Kidney (tissue), 14 donors: Measurements from ENCODE around the gene ZBTB18. TPM values are rescaled to one million over a fixed set of nuclear protein-coding genes. Genes with fewer than 3 reads are reported as not detected.
"Not testable (repeated sequence)": the region's sequence is repeated elsewhere in the genome, so short reads cannot be mapped to it uniquely, and the experiment has no call there.

ENCODE experiments used
- DNase-seq, 5 donors: peaks; one replicate each; pipeline ENCODE4 v3.0.0-alpha.2; 2013 to 2020
- FAIRE-seq: peaks from 2 replicates; lab custom pipeline; 2012; peaks lifted over from hg19 to GRCh38; lab: Jason Lieb, UNC
- H3K27ac ChIP-seq, 2 donors: one replicate each; pipeline ENCODE4 v1.7.0; 2013; ENCODE audit warnings: low read depth in 2 of 2, low read length in 2 of 2, inconsistent platforms in 1 of 2
- H3K27me3 ChIP-seq: one replicate; pipeline ENCODE4 v1.7.1; 2013; ENCODE audit warnings: low read length, inconsistent platforms; ENCODE audit not compliant: control insufficient read depth, insufficient read depth
- H3K36me3 ChIP-seq, 3 donors: one replicate each; pipeline versions ENCODE4 v1.7.0 to v1.7.1; 2013; ENCODE audit warnings: low read length in 3 of 3, control low read depth in 1 of 3, inconsistent platforms in 1 of 3; ENCODE audit not compliant: insufficient read depth in 3 of 3, control insufficient read depth in 2 of 3
- H3K4me1 ChIP-seq, 3 donors: one replicate each; pipeline versions ENCODE4 v1.7.0 to v1.7.1; 2013; ENCODE audit warnings: low read length in 3 of 3, inconsistent platforms in 1 of 3, low read depth in 1 of 3; ENCODE audit not compliant: control insufficient read depth in 2 of 3, insufficient read depth in 2 of 3
- H3K4me3 ChIP-seq, 3 donors: one replicate each; pipeline versions ENCODE4 v1.7.0 to v1.8.1; 2013; ENCODE audit warnings: low read length in 3 of 3, control low read depth in 1 of 3, inconsistent platforms in 1 of 3
- H3K9ac ChIP-seq, 3 donors: one replicate each; pipeline versions ENCODE4 v1.7.0 to v1.7.1; 2013; ENCODE audit warnings: low read length in 3 of 3, control low read depth in 1 of 3, inconsistent platforms in 1 of 3
- H3K9me3 ChIP-seq, 3 donors: one replicate each; pipeline versions ENCODE4 v1.7.0 to v1.7.1; 2013; ENCODE audit warnings: low read length in 3 of 3, control low read depth in 1 of 3, inconsistent platforms in 1 of 3; ENCODE audit not compliant: control insufficient read depth in 2 of 3, insufficient read depth in 1 of 3
- intact Hi-C: fragments of 100-400 bp; cut with DNase I; formaldehyde crosslinking; loops from one replicate; pipeline ENCODE4 v1.11.1; 2022
- polyA plus RNA-seq: library from polyadenylated mRNA; stranded (reverse); fragments of 350-450 nt; fragmentation: Illumina TruSeq; extraction: RNeasy Lipid Tissue Mini Kit (QIAGEN cat#74804); gene quantifications from one replicate; pipeline ENCODE4 v1.2.3, GENCODE V29; 2014; ENCODE audit warnings: low read depth, low replicate concordance; ENCODE audit not compliant: insufficient read depth
- total RNA-seq: library from RNA; stranded (reverse); fragmentation: NEBNext Ultra II Directional; extraction: Animal tissue kit (Norgen Biotek cat#: 25700); gene quantifications from one replicate; pipeline ENCODE4 v1.2.1, GENCODE V29; 2021
- TF ChIP-seq, protein P1 (sequence below): IDR thresholded peaks from 3 replicates; pipeline ENCODE4 v1.5.1; 2012; ENCODE audit warnings: mild to moderate bottlenecking, moderate library complexity, borderline replicate concordance; ENCODE audit not compliant: insufficient read depth; ENCODE audit errors: extremely low read depth
- donor health status: control.
- donor health status: control.
- donor health status: control.
- donor health status: control.
- donor health status: control.
- donor health status: DM: yes; HTN: yes; CAD: no.
- donor health status: Normal renal cell carcinoma (clear cell type).

Gene ZBTB18
- total and polyA plus RNA-seq, 2 donors from 2014 or later: 9.0 to 19.8 TPM

- H3K4me3 ChIP-seq: no peak overlapping the region
- no peak overlapping the region for H3K9ac ChIP-seq
- TF ChIP-seq, protein P1, sequence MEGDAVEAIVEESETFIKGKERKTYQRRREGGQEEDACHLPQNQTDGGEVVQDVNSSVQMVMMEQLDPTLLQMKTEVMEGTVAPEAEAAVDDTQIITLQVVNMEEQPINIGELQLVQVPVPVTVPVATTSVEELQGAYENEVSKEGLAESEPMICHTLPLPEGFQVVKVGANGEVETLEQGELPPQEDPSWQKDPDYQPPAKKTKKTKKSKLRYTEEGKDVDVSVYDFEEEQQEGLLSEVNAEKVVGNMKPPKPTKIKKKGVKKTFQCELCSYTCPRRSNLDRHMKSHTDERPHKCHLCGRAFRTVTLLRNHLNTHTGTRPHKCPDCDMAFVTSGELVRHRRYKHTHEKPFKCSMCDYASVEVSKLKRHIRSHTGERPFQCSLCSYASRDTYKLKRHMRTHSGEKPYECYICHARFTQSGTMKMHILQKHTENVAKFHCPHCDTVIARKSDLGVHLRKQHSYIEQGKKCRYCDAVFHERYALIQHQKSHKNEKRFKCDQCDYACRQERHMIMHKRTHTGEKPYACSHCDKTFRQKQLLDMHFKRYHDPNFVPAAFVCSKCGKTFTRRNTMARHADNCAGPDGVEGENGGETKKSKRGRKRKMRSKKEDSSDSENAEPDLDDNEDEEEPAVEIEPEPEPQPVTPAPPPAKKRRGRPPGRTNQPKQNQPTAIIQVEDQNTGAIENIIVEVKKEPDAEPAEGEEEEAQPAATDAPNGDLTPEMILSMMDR: no peak
- intact Hi-C loops: no loop called here
- no peaks in the 10 kb centered on the region for H3K27me3 ChIP-seq
- no peak for FAIRE-seq
- H3K36me3 ChIP-seq: no peaks in the 10 kb centered on the region
- no peaks in the 10 kb centered on the region for H3K9me3 ChIP-seq
- H3K27ac ChIP-seq: no peak overlapping the region
- DNase-seq: no peak
- no peaks in the 10 kb centered on the region for H3K4me1 ChIP-seq
Observed at GRCh38 chr1:244011271-244011670, 39.8 kb upstream of the ZBTB18 start.

- H3K27ac ChIP-seq: no peak overlapping the region
- H3K27me3 ChIP-seq: no peaks in the 10 kb centered on the region
- H3K4me1 ChIP-seq: no peaks in the 10 kb centered on the region
- intact Hi-C loops: no loop called here
- H3K4me3 ChIP-seq: no peak overlapping the region
- H3K9me3 ChIP-seq: no peaks in the 10 kb centered on the region
- FAIRE-seq (no peak), DNase-seq (peak in 2 of 5 donors; percentile 4 to 12)
- TF ChIP-seq, protein P1: no peak
- H3K36me3 ChIP-seq: no peaks in the 10 kb centered on the region
- H3K9ac ChIP-seq: no peak overlapping the region
Observed at GRCh38 chr1:244011786-244012185, 39.3 kb upstream of the ZBTB18 start.

GRCh38 chr1:244012202-244012601 lies 38.9 kb upstream of the ZBTB18 start:
- H3K36me3 ChIP-seq: no peaks in the 10 kb centered on the region
- no peaks in the 10 kb centered on the region for H3K4me1 ChIP-seq
- peak overlapping the region in 1 of 3 donors; percentile 30 for H3K4me3 ChIP-seq
- DNase-seq (peak in 1 of 5 donors; percentile 11), FAIRE-seq (no peak)
- TF ChIP-seq, protein P1: no peak
- H3K27me3 ChIP-seq: no peaks in the 10 kb centered on the region
- intact Hi-C loops: no loop called here
- no peak overlapping the region for H3K9ac ChIP-seq
- H3K9me3 ChIP-seq: no peaks in the 10 kb centered on the region
- no peak overlapping the region for H3K27ac ChIP-seq

- no peak overlapping the region for H3K9ac ChIP-seq
- TF ChIP-seq, protein P1: no peak
- H3K36me3 ChIP-seq: no peaks in the 10 kb centered on the region
- DNase-seq: no peak
- intact Hi-C loops: no loop called here
- FAIRE-seq: no peak
- no peak overlapping the region for H3K27ac ChIP-seq
- no peaks in the 10 kb centered on the region for H3K4me1 ChIP-seq
- H3K9me3 ChIP-seq: no peaks in the 10 kb centered on the region
- no peaks in the 10 kb centered on the region for H3K27me3 ChIP-seq
- no peak overlapping the region for H3K4me3 ChIP-seq
Observed at GRCh38 chr1:244013100-244013499, 38.0 kb upstream of the ZBTB18 start.

DNA sequence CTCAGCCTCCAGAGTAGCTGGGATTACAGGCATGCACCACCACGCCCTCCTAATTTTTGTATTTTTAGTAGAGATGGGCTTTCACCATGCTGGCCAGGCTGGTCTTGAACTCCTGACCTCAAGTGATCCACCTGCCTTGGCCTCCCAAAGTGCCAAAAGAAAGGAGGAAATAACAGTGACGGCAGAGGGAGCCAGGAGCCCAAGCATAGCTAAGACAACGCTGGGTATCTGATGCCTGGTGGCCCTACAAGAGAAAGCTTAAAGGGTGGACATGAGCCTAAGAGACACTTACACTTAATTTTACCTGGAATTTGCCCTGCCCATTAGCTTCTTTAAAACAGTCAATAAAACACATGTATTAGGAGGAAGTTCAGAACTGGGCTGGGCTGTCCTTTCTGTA lies 36.2 kb upstream of the ZBTB18 start:
- H3K27ac ChIP-seq, DNase-seq, H3K27me3 ChIP-seq, intact Hi-C loops, H3K9ac ChIP-seq, FAIRE-seq, H3K36me3 ChIP-seq, H3K4me1 ChIP-seq, H3K9me3 ChIP-seq, H3K4me3 ChIP-seq: not testable (repeated sequence)
